ENCODE measurements around the gene RHOBTB3. TPM values are rescaled to one million over a fixed set of nuclear protein-coding genes. Genes with fewer than 3 reads are reported as not detected.

Gene RHOBTB3
- total RNA-seq, 1 experiment from 2014 or later, result 6.8 TPM

- Histone ChIP-seq H3K9me3 (ENCODE audit: control insufficient read depth, low read depth, low read length) (no peaks in the 10 kb centered on the region), H3K18ac (ENCODE audit: insufficient read length, low read depth, low read length) (no peak overlapping the region), H2BK5ac (ENCODE audit: insufficient read length, low read length) (no peak overlapping the region), H3K4me2 (ENCODE audit: insufficient read depth, insufficient read length, low read length) (no peak overlapping the region), H4K20me1 (ENCODE audit: control insufficient read depth, insufficient read depth, insufficient read length) (no peaks in the 10 kb centered on the region), H3K23me2 (ENCODE audit: insufficient read length, low read depth, low read length, poor library complexity, severe bottlenecking) (peaks cover 13% of the 10 kb centered on the region), H2BK20ac (ENCODE audit: low read depth, low read length, poor library complexity, severe bottlenecking) (no peak overlapping the region), H3K56ac (ENCODE audit: insufficient read length, low read depth, low read length) (no peak overlapping the region), H3K23ac (ENCODE audit: insufficient read length, low read depth, low read length) (no peak overlapping the region), H3T11ph (ENCODE audit: low read length) (no peak overlapping the region), H4K8ac (replicated peaks; ENCODE audit: insufficient read length, low read depth, low read length) (no peak overlapping the region), H2AFZ (ENCODE audit: low read length) (no peak overlapping the region), H3K79me2 (ENCODE audit: insufficient read depth, low read length) (no peaks in the 10 kb centered on the region), H3K4me1 (ENCODE audit: insufficient read depth, low read length) (peaks cover 4% of the 10 kb centered on the region; the same call in 1 of the 2 replicates), H2BK12ac (ENCODE audit: insufficient read length, low read depth, low read length) (no peak overlapping the region), H3K4ac (ENCODE audit: low read depth, low read length) (no peak overlapping the region), H3K27ac (ENCODE audit: insufficient read length, low read depth, low read length) (no peak overlapping the region), H3K14ac (ENCODE audit: insufficient read depth, low read length) (no peak overlapping the region), H3K9ac (ENCODE audit: extremely low read depth, insufficient read length, low read length) (no peak overlapping the region), H2BK120ac (ENCODE audit: low read depth, low read length, poor library complexity, severe bottlenecking) (no peak overlapping the region), H2BK15ac (ENCODE audit: low read depth, low read length) (no peak overlapping the region), H4K5ac (ENCODE audit: insufficient read length, low read depth, low read length) (no peak overlapping the region), H3K27me3 (ENCODE audit: insufficient read depth, low read length) (peaks cover 13% of the 10 kb centered on the region; the same call in 1 of the 2 replicates), H3K79me1 (ENCODE audit: insufficient read depth, low read depth, low read length, poor library complexity, severe bottlenecking) (no peaks in the 10 kb centered on the region), H4K91ac (ENCODE audit: insufficient read length, low read depth, low read length) (no peak overlapping the region), H2AK5ac (ENCODE audit: insufficient read length, low read length) (no peak overlapping the region)
- H3K36me3 Mint-ChIP-seq (ENCODE audit: insufficient read depth in 1 of 3, low read depth in 3 of 3), result no peaks in the 10 kb centered on the region; a peak in 1 of 7 replicates
- WGBS (ENCODE audit: extremely low coverage, insufficient read length, low lambda C conversion rate), result no CpG with 5 or more reads among the region's 3 CpGs
- H3K4me3 Mint-ChIP-seq, result no peak overlapping the region
- no peak for DNase-seq
- H3K27me3 Mint-ChIP-seq (ENCODE audit: low read depth), result peaks cover 60% of the 10 kb centered on the region
- no peak overlapping the region for H3K27ac Mint-ChIP-seq
- TF ChIP-seq CTCF (conservative IDR thresholded peaks at IDR 0.05), result no peak
- H3K4me1 Mint-ChIP-seq, result peaks cover 33 to 34% of the 10 kb centered on the region in 2 experiments
- H3K9me3 Mint-ChIP-seq, result no peaks in the 10 kb centered on the region
Observed at GRCh38 chr5:95728494-95729114, 2.5 kb upstream of the RHOBTB3 start.
